Activated CD4-positive, alpha-beta T cell treated with anti-CD3 and anti-CD28 coated beads for 1 hour (primary cell): ENCODE data around the gene STX3.
"Not testable (repeated sequence)": the region's sequence is repeated elsewhere in the genome, so short reads cannot be mapped to it uniquely, and the experiment has no call there.

Source experiments
- DNase-seq: peaks from one replicate; pipeline ENCODE4 v3.0.0-alpha.2; 2020

Gene STX3

DNA sequence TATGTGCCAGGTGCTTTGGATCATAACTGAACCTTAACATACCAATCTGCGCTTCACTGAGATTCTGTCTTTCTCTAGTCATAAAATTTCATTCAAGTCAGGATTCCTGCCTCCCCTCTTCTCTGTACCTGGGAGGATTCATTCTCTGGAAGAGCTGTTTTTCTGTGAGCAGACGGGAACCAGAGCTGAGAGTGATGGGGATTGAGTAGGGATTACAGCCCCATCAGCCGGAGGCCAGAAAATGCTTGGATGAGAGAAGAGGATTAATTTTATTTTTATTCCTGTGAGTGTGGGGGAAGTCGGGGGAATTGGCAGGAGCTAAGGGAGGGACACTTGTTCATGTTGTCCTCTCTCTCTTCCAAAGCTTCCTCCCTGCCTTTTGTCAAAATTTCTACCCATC, 4.7 kb downstream of the STX3 start:
- DNase-seq = no peak

DNA sequence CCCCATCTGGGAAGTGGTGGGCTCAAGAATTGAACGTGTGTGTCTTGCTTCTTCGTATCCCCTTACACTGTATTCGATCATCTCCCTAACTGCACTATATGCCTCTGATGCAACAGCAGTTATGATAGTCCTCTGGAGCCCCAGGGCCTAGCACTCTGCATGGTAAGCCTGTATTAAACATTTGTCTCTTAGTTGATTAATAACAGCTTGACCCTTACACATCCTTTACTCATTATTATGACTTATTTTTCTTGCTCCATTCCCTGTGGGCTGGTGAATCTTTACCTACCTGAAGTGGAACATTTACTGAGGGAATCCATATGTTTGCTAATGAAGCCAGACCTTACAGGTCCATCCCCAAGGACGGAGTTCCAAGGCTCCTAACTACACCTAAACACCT, 5.6 kb downstream of the STX3 start:
- no peak for DNase-seq

DNA sequence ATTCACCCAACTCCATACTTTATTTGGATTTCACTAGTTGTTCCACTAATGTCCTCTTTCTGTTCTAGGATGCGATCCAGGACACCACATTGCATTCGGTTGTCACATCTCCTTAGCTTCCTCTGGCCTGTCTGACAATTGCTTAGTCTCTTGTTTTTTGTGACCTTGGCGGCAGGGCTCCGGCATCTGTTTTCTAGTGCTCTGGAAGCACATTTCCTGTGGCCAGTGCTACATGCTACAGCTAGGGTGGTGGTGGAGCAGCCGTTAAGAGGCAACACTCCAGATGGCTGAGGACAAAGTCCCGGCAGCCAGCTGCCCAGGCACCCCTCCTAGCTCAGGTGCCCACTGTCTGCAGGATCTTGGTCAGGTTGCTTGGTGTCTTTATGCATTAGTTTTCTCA, 6.8 kb downstream of the STX3 start:
- DNase-seq = no peak

DNA sequence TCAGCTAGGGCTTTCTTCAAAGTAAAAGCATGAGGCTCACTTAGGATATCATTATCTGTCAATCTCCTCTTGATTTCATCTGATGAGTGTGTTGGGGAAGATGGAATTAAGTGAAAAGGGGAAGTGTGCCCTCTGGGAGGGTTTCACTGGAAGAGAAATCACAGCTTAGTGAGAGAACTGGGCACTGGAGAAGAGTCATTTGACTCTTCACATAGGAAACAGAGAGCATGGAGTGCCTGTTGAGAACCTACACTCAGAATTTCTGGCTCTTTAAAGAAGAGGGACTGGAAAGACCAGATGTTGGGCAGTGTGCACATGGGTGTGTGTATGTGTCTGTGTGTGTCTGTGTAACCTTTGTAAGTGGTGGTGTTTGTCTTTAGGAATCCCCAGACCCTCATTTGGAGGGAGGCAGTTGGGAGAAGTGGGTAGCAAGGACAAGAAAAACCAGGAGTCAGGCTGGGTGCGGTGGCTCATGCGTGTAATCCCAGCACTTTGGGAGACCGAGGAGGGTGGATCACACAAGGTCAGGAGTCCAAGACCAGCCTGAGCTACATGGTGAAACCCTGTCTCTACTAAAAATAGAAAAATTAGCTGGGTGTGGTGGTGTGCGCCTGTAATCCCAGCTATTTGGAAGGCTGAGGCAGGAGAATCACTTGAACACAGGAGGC, 10.0 kb downstream of the STX3 start:
- no peak for DNase-seq

DNA sequence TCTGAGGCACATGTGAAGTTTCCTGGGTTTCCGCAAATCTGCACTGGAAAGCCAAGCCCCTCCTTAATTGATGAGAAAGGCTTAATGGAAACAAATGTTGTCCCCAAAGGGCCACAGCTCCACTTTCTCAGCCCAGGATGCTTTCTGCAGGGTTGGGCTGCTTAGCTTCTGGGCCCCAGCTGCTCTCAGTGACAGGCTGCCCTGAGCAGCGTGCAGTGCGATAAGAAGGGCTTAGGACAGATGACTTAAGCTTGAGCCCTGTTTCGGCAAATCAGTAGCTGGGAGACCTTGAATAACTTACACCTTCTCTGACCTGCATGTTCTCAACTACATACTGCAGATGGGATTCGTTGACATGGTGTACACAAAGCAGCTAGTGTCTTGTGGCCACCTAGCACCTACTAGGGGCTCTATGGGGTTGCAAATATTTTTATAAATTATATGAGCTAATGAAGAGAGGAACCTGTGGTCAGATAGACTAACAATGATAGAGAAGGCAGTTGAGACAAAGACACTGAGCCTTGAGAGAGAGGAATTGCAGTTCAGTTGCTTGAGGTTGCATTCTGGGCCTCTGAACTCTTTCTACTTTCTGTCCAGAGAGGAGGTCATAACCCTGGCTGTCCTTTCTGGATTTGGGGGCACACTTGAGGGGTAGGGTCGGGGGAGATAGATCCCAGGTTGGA, 11.5 kb downstream of the STX3 start:
- DNase-seq = no peak

DNA sequence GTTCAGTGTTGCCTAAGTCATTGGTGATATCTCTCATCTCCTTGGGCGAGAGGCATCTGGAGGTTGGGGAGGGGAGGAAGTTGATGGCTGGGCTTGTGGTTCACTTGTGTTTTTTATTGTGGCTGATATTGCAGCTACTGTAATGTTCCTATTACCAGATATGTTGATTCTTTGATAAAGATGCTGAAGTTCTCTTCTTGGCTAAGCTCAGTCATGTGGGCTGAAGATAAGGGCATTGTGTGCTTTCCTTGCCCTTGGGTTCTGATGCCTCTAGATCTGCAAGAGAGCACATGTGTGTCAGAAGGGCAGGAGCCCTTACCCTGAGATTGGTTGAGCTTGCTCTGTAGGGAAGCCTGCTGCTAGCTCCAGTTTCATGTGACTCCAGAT, 12.0 kb downstream of the STX3 start:
- DNase-seq = no peak

DNA sequence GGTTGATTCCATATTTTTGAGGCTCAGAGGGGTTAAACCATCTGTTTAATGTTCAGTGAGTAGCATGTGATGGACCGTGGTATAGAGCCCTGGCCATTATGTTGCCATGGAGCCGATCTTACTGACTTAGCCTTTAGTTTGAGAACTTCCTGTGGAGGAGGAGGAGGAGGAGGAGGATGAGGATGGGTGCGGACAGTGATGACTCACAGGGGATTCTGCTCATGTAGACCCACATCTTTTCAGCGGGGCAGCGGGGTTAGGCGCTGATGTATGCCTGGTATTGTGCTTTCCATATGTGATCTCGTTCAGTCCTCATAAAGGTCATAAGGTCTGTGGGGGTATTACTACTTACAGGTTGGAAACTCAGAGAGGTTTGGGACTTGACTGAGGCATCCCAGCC, 13.9 kb downstream of the STX3 start:
- DNase-seq = no peak

DNA sequence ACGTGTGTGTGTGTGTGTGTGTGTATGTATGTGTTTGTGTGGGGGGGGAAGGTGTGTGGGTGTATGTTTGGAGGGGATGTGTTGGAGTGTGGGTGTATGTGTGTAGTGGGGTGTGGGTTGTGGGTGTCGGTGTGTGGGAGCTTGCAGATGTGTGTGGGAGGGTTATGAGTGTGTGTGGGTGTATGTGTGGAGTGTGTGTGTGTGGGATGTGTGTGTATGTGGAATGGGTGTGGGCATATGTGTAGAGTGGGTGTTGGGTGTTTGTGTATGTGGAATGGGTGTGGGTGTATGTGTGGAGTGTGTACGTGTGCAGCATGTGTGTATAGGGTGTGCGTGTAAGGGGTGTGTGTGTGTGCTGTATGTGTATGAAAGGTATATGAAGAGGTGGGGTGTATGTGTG, 14.7 kb downstream of the STX3 start:
- no peak for DNase-seq

DNA sequence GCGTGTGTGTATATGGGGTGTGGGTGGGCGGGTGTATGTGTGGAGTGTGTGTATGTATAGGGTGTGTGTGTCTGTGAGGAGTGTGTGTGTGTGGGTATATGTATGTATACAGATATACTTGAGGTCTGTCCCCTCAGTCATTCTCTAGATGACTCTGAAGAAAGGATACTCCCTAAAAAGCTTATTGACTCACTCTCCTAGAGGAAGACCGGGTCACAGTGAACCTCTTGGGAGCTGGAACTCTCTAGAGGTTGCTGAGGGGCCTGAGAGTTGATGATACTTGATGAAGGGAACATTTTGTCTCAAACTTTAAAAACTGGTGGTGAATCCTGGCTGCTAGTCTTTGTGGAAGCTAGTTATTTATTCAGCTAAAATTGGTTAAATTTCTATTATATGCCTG, 15.1 kb downstream of the STX3 start:
- DNase-seq = no peak

DNA sequence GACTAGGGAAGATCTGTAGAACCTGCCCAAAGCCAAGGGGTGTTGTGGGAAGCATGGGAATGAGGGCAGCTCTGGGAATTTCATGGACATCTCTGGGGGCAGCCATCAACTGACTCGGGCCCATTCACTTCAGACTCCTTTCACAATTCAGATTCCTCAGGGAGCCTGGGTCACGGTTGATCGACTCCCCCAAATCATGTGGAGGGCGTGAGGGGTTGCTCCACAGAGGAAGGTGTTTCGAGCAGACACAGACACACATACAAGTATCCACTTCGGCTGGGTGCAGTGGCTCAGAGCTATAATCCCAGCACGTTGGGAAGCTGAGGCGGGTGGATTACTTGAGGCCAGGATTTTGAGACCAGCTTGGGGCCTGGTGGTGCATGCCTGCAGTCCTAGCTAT, 15.7 kb downstream of the STX3 start:
- DNase-seq = no peak

DNA sequence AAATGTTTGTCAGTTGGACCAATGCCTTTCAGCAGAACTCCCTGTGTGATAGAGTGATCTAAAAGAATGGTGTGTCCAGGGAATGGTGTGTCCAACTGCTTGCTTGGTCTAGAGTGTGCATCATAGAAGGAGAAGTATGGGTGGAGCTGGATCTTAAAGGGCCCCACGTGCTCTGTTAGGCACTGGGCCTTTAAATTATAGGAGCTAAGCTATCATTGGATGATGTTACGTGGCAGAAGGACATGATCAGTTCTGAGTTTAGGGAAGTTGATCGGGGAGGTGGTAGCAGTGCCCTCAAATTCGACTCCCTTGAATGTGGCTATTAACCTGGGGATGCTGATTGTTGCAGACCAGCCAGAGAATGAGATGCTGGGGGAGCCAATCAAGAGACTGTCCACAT, 16.4 kb downstream of the STX3 start:
- no peak for DNase-seq

DNA sequence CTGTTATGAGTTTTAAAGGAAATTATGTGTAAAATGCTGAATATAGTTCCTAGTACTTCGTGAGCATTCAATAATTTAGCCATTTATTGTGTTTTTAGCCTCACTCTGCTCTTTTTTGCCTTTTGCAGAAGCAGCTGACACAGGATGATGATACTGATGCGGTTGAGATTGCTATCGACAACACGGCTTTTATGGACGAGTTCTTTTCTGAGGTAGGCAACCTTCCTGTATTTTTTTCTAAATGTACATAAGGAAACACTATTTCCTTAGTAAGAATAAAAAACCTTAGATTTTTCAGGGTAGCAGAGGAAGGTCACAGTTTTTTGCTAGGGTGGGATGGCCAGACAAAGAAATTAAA, 17.9 kb downstream of the STX3 start:
- DNase-seq = no peak

DNA sequence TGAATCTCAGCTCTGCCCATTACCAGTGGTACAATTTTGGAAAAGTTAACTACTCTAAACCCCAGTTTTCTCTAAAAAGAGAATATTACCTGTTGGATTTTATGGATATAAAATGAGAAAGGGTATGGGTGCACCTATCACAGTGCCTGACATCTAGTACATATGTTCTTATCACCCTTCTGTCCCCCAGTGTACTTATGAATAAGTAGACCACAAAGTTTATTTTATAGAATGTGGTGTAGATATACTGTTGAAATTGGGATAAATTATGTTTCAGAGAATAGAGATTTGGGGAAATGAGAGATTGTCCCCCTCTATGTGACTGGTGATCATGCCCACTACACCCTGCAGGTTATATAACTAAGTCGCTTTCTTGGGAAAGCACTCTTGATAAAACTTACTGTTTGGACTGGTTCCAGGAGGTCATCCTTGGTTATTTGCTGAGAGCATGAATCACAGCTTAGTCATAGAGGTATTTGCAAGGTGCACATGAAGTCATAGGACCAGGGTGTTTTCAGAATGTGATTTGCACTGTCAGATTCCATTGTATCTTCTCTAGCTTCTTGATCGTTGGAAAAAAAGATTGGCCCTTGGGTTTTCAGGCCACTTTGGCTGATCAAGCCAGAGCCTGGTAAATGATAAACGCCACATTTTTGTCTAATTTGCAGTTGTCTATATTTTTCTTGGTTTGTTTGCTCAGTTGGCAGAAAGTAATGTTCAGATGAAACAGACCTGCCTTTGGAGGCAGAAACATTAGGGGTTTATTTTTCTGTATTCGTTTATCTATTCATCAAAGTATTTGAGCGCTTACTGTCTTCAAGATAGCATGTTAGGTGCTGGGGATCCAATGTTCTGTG, 21.3 kb downstream of the STX3 start:
- DNase-seq = no peak

DNA sequence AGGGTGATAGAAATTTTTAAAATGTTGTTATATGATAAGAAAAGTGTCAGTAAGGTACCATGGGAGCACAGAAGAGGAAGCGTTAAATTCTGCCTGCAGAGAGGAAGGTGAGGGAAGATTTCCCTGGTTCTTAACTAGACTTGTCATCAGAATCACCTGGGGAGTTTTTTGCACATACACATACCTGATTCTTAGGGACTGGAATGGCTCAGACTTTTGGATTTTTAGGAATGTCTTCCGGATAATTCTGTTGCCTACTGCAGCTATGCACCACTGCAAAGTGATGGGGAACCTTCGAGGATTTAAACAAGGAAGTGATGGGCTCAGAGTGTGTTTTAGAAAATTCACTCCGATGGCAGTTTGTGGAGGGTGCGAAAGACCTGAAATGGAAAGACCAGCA, 21.9 kb downstream of the STX3 start:
- no peak for DNase-seq

DNA sequence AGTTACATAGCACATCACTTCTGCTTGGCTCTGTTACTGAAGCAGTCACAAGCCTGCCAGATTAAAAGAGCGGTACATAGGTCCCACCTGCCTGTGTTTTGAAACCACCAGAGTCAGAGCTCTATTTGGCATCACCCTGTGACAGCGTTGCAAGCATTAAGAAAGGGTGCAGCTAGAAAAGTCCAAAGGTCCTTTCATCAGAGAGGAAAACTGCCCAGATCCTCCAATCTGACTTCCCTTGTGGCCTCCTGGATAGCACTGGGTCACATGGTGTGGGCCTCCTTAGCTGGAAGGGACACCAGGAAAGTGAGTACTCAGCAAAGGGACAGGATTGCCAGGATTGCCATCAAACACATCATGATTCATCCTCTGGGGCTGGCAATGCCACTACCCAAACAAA, 22.9 kb downstream of the STX3 start:
- no peak for DNase-seq

DNA sequence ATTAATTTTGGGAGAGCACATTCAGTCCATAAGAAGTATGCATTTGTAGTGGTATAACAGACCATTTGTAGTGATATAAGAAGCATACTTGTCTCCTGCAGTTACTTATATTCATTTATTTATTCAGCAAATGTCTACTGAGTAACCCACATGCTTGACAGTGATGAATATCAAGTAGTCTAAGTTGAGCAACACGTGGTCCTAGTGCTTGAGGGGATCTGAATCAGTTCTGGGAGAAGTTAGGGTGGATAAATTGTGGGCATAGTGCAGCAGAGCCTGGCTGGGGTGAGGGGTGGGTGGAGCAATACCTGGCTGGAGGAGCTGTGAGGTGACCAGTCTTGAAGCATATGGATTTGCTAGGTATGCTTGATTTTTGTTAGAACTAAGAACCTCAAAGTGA, 24.3 kb downstream of the STX3 start:
- DNase-seq = no peak

DNA sequence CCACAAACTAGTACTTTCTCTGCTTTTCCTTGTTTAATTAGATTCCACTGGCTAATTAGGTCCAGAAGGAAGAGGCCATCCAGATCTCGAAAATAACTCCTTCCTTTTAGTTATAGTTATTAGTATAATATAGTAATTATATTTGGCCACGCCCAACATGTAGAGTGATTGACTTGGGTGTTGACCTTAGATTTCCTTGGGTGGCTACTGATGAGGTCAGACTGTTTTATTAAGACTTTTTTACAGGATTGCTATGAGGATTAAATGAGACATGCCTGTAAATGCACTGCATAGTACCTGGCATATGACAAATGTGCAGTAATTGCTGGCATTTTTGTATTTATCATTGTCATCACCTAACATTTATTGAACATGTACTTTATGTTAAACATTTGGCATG, 26.9 kb downstream of the STX3 start:
- DNase-seq = no peak

DNA sequence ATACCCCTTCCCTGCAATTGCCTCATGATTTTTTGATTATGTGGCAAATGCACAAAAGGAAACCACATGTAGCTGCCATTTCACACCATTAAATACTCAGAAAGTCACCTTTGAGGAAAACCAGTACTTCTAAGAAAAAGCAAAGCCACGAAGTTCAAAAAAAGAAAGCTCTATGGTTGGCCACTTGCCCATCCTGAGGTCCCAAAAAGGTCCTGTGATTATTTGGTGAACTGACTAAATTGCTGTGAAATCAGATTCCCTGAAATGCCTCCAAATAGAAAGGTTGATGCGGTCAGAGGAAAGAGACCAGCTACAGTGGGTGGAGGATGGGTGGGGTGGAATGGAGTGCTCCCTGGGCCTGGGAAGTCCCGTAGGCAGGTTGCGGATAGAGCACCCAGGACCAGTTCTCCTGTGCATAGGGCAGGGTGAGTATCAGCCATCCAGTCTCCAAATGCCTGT, 28.5 kb downstream of the STX3 start:
- no peak for DNase-seq

DNA sequence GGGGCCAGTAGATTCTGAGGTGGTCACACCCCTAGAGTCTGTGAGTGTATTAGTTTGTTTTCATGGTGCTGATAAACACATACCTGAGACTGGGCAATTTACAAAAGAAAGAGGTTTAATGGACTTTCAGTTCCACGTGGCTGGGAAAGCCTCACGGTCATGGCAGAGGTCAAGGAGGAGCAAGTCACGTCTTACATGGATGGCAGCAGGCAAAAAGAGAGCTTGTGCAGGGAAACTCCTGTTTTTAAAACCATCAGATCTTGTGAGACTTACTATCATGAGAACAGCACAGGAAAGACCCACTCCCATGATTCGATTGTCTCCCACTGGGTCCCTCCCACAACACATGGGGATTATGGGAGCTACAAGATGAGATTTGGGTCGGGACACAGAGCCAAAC, 29.3 kb downstream of the STX3 start:
- not testable (repeated sequence) for DNase-seq

DNA sequence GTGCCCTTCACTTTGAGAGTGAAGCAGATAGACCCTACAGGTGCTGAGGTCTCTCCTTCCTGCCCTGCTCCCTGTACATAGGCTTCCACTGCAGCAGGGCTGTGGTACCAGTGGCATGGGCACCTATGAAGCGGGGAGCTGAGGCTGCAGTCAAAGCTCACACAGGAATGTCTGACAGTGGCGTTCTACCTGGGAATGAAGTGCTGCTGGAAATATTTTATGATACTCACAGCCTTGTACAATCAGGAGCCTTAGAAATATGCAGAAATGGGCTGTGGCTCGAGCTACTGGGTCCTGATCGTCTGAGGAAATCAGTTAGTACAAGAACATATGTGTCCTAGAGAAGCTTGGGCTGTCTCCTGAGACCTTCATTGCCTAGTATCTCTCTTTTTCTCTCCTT, 30.6 kb downstream of the STX3 start:
- no peak for DNase-seq

DNA sequence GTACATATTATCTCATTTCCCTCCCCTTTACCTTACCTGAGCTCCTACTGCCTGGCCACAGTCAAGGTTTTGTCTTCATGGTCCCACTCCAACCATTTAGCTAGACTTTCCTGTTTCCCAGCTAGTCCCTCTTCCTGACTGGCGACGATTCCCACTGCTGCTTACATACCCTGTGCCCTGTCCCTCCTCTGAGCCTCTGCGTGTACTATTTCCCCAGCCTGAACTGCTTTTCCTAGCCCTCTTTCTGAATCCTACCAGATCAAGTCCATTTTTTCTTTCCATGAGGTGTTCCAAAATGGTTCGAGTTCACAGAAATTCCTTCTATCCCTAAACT, 32.0 kb downstream of the STX3 start:
- DNase-seq = no peak

DNA sequence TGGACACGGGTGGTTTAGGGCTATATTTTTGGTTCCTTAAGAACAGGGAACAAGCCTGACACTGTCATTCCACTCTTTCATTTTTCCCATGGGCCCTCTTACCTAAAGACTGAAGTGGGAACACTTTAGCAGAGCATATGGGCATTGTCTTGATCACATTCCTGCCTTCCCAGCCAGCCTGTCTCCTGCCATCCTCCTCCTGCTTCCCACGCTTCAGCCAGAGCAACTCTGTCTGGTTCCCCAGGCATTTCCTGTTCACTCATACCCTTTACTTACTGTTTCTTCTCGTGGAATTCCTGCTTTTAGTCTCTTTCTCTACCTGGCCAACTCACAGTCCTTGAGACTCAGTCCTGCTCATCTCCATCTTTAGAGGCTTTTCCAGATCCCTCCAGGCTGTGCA, 32.6 kb downstream of the STX3 start:
- DNase-seq = no peak

DNA sequence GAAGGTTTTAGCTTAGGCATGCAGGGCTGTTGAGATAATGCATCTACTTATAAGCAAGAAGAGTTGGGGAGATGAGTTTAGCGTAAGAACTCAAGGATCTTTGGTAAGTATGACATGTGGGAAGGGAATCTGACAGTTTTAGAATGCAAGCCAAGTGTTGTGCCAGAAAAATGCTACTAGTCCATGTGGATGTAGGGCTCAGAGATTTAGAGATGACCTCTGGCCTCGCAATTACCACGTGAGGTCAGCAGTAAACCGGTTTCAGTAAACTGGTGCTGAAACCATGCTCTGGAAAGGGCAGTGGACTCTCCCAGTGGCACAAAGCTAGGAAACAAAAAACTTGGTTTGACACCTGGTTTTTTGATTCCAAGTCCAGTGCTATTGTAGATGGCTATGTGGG, 36.5 kb downstream of the STX3 start:
- DNase-seq = no peak

DNA sequence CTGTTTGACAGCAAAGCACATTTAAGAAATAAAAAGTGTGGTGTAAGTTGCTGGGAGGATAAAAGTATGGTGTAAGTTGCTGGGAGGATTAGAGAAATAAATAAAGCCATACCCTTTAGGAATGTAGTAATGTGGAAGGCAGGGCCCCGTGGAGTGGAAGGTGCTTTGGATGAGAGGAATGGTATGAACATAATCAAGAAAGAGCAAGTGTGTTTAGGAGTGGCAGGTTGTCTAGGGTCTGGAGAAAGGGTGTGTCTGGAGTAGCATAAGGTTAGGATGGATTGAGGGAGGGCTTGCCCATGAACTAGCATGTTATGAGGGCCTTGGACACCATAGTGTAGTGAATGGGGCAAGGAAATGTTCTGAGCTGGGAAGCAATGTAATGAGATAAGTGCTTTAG, 37.3 kb downstream of the STX3 start:
- no peak for DNase-seq
